GM18499 (cell line): ENCODE data around the gene IL1RL1.

Experiments
- ATAC-seq: cut with Tn5 transposase; IDR thresholded peaks from one replicate; pipeline ENCODE4 v1.9.1; 2021; ENCODE audit warnings: moderate number of reproducible peaks; ENCODE audit not compliant: insufficient read depth, unreplicated experiment

Gene IL1RL1

GRCh38 chr2:102331311-102331980 is 20.1 kb downstream of the IL1RL1 start:
- ATAC-seq, result no peak

GRCh38 chr2:102334486-102334885 is 23.1 kb downstream of the IL1RL1 start:
- ATAC-seq, result no peak

- no peak for ATAC-seq
Measured at GRCh38 chr2:102335871-102336366, 24.6 kb downstream of the IL1RL1 start.

- no peak for ATAC-seq
Measured at GRCh38 chr2:102336502-102336945, 25.2 kb downstream of the IL1RL1 start.

- ATAC-seq, result no peak
Measured at GRCh38 chr2:102337012-102337411, 25.6 kb downstream of the IL1RL1 start.

- no peak for ATAC-seq
Measured at GRCh38 chr2:102337481-102338386, 26.4 kb downstream of the IL1RL1 start.

GRCh38 chr2:102340778-102341177 is 29.4 kb downstream of the IL1RL1 start:
- ATAC-seq, result no peak

GRCh38 chr2:102342888-102343287 is 31.5 kb downstream of the IL1RL1 start:
- no peak for ATAC-seq

GRCh38 chr2:102344397-102344796 is 33.0 kb downstream of the IL1RL1 start:
- no peak for ATAC-seq

GRCh38 chr2:102345329-102345920 is 34.1 kb downstream of the IL1RL1 start:
- no peak for ATAC-seq

- no peak for ATAC-seq
Measured at GRCh38 chr2:102346381-102347130, 35.2 kb downstream of the IL1RL1 start.

- ATAC-seq, result no peak
Measured at GRCh38 chr2:102350137-102350793, 38.9 kb downstream of the IL1RL1 start.

- ATAC-seq, result peak; percentile 74
Measured at GRCh38 chr2:102355526-102356380, 44.4 kb downstream of the IL1RL1 start, which contains the start of gene IL18R1. Gene IL18R1, plus strand, starts transcription at chr2:102355796. Its CDS starts 6,865 bp downstream, at chr2:102362661.

GRCh38 chr2:102356381-102356712 is 45.0 kb downstream of the IL1RL1 start:
- no peak for ATAC-seq

GRCh38 chr2:102356741-102357140 is 45.4 kb downstream of the IL1RL1 start:
- no peak for ATAC-seq

GRCh38 chr2:102357937-102358336 is 46.6 kb downstream of the IL1RL1 start:
- ATAC-seq, result no peak

- ATAC-seq, result no peak
Measured at GRCh38 chr2:102358496-102358895, 47.1 kb downstream of the IL1RL1 start.

GRCh38 chr2:102359527-102359926 is 48.2 kb downstream of the IL1RL1 start:
- no peak for ATAC-seq
